Measurements from ENCODE around the gene MRTO4.
A peak's percentile ranks its signal among the peaks of the same experiment; 100 is the strongest.
"Not testable (repeated sequence)": the region's sequence is repeated elsewhere in the genome, so short reads cannot be mapped to it uniquely, and the experiment has no call there.

Gene MRTO4

DNA sequence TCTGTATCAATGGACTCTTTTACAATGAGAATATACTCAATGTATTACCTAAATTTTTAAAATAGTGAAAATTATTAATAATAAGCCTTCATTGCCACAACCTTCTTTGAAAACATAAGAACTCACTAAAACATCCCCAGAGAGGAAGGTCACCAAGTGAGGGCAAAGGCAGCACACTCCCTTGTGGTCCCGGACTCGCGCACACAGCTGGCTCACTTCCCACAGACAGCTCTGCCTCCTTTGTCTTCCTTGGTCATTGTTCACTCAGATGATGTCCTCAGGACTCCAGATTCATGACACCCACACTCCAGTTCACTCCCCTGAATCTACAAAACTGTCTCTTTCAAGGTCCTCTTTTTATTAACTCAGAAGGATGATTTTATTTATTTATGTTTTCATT, 22.4 kb upstream of the MRTO4 start:
- no peak for DNase-seq

DNA sequence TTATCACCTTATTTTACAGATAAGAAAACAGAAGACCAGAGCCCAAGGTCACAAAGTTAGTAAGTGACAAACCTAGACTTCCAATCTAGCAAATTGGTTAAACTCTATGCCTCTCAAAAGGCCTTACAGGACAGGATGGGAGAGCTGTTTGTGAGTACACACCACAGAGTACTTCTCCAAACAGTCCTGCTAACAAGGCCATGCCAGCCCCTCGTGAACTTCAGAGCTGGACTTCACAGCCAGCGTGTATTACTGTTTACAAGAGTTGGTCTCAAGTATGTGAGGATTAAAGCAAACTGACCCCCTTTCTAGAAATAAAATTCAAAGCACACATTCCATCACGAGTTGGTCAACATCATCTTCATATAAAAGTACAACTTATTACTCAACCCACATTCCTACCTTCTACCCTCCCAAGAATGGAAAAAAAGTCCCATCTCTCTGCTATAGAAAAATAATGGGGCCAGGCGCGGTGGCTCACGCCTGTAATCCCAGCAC, 21.7 kb upstream of the MRTO4 start:
- no peak for DNase-seq

DNA sequence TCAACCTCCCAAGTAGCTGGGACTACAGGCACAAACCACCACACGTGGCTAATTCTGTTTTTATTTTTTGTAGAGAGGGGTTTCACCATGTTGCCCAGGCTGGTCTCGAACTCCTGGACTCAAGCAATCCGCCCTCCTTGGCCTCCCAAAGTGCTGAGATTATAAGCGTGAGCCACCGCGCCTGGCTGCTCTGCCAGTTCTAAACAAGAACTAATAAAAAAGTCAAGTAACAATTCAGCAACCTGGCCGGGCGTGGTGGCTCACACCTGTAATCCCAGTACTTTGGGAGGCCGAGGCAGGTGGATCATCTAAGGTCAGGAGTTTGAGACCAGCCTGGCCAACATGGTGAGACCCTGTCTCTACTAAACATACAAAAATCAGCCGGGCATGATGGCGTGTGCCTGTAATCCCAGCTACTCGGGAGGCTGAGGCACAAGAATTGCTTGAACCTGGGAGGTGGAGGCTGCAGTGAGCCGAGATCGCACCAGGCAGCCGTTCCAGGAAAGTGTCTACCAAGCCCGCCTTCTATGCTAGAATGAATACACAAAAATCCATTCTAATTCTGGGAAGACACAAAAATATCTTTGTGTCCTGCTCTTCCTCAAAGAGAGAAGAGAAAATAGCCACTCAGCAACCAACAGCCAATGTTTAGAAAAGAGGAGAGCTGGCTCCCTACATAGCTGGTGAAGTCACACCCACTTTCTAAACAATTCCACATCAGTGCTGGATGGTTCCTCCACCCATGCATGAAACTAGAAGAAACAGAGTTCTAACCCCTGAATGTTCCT, 19.7 kb upstream of the MRTO4 start:
- DNase-seq, result not testable (repeated sequence)

DNA sequence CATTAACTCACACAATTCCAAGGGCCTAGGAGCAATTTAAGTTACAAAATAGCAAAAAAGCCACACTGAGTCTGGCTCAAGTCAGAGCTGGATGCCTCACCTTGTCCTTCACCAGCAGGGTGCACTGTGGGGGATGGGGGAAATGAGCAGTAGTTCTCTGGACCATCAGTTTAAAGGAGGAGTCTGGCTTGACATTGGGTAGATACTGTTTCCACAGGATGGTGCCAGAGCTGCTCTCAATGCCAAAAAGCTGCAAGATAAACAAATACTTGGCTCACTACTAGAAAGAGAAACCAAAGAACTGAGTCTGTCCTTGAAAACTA, 19.1 kb upstream of the MRTO4 start:
- DNase-seq, result no peak

DNA sequence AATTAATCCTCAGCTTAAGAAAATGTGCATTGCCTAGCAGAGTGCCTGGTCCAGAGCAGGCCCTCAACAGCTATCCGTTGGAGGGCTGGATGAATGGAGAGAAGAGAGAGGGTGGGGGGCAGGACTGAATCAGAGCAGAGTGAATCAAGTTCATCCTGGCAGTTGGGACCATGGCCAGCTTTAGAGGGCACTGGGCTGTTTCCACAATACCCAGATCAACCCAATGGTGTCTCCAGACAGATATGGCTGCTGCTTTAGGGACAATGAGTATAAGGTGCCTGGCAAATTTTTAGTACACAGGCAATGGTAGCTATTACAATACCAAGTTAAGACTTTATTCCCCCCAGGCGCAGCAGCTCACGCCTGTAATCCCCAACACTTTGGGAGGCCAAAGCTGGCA, 17.4 kb upstream of the MRTO4 start:
- DNase-seq, result no peak

DNA sequence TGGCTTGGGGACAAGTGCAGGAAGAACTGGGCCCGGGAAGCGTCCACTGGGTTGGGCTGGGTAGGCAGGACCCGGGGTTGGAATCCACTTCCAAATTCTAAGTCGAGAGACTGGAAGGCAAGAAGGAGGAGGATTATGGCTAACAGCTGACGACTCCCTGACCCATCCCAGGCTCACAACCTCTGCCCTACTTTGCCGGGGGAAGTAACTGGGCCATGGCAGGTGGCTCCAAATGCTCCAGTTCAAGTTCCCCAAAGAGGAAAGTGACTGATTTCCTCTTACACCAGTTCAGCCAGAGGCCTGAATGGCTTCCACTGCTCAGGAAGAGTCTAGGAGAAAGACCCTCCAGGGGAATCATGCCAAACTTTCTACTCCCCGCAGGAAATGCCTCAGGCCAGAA, 11.7 kb upstream of the MRTO4 start:
- DNase-seq, result no peak

DNA sequence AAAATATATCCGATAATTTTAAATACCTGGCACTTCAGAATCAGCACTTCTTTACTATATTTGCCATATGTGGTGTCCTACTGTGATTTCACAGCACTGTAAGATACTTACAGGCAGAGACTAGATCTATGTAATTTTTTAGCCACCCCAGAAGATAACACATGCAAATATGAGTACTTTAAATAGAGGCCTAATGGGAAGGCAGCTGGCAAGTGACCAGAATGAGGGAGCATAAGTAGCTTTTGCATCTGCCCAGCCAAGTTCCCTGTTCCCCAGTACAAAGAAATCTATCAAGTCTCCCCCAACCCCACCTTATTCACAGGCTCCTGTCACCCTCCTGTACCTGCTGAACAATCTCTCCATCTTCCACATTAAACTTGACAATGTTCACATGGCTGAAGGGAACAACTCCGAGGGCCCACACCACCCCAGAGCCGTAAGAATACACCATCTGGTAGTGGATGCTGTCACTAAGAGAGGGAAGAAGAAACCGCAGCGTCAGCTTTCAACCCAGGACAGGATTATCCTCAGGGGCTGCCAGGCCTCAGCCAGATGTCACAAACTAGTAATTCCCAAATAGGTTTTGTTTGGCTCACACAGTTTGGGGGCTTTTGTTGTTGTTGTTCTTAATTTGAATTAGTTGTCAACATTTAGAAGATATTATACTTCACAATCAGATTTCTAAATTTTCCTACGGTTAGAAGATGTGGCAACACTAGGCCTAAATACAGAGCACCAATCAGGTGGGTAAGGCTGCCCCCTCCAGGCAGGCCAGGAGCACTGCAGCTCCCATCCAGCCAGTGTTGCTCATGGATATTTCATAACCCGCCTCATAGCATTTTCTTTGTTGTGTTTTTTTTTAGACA, 10.7 kb upstream of the MRTO4 start:
- peak; percentile 86 for DNase-seq

DNA sequence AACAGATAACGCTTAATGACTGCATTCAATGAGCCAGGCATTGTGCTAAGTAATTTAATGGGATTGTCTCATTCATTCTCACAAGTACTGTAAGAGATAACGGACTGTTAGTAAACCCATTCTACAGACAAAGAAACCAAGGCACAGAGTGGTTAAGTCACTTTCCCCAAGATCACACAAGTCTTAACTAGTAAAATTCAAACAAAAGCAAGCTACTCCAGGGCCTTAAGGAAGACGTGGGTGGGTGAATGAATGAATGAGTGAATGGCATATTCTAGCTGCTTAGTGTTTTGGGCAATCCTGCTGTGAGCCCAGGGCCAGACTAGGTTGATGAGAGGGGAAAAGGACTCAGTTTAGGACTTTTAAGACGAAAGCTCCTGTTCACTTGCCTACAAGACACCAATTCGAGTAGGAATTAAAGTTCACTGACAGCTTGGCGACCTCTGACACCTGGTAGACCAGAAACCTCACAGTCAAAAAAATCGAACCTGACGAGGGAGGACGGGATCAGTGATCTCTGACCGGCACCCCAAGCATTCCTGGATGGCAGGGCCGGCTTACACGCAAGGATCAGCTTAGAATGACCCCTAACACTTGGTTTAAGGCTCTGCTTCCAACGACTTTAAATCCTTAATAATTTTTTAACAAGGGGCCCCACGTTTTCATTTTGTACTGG, 838 bp upstream of the MRTO4 start:
- peak; percentile 54 for DNase-seq

DNA sequence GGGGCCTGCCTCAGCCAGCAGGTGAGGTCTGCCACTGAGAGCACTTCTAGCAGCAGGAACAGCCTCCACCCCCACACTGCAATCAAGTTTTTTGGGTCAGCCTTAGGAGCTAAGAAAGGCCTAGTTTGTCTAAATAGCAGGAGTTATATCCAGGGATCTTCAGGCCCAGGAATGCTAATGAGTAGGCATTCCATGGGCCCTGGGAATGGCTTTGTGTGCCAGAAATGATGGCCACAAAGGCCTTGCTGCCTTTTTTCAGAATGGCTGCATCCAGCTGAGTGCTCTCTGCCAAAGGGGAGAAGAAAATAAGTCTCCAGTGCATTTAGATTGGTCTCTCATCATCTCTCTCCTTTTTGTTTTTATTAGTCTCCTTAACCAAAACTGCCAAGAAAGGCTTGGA, 2.8 kb downstream of the MRTO4 start:
- DNase-seq, result no peak

DNA sequence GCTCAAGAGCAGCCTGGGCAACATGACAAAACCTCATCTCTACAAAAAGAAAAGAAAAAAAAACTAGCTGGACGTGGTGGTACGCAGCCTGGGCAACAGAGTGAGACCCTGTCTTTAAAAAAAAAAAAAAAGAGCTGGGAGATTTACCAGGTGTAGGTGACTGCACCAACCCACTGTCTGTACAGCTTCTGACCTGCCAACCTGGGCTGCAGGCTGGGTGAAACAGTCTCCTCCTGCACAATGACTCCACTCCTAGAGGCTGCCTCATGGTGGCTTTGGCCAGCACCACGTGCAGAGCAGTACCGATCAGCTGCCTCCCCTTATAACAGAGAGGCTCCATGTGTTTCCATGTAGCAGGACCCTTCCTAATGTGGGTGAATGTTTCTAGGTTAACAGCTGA, 3.7 kb downstream of the MRTO4 start:
- DNase-seq, result no peak

DNA sequence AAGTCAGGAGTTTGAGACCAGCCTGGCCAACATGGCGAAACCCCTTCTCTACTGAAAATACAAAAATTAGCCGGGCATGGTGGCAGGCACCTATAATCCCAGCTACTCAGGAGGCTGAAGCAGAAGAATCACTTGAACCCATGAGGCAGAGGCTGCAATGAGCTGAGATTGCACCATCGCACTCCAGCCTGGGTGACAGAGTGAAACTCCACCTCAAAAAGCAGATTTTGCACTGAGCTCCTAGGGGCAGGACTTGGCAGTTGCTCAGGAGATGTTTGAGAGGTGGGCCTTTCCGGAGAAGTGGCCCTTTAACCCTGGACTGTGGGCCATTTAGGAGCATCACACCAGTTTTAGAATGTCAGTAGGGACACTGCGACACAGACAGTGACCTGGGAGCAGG, 4.7 kb downstream of the MRTO4 start:
- DNase-seq, result not testable (repeated sequence)

DNA sequence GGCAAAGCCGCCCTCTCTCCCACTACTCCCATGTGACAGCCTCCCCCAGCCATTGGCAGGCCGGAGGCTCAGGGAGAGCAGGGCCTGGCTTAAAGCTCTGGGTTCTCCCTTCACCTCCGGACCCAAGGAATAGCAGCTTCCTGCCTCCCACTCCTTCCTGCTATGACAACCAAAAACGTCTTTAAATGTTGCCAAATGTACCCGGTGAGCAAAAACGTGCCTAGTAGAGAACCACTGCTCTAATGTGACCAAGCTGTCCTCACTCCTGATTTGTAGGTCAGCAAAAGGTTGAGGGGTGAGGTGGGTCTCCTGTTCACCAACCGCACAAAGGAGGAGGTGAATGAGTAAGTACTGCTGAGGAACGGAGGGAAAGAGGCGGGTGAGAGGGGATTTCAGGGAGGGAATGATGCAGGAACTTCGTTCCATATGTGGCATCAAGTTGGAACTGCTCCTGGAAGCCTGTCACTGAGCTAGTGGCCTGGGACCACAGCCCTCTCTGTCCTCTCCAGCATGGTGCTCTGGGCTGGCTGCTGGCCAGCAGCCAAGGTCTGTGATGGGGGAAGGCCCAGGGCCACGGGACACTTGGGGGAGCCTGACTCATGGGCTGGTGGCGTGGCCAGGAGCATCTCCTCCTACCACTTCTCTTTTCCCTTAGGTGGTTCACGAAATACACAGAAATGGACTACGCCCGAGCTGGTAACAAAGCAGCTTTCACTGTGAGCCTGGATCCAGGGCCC, 5.7 kb downstream of the MRTO4 start:
- peak; percentile 59 for DNase-seq

DNA sequence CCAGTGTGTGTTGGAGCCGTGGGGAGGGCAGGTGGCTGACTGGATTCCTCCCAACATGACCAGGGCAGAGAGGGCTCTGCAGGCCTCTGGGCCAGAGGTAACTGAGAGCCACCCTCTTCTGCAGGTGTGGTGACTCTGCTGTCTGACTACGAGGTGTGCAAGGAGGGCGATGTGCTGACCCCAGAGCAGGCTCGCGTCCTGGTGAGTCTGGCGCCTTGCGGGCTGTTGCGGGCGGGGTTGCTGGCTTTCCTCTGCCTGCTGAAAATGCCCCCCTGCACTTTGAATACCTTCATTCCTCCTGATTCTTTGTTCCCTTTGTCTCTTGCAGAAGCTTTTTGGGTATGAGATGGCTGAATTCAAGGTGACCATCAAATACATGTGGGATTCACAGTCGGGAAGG, 6.7 kb downstream of the MRTO4 start:
- no peak for DNase-seq

DNA sequence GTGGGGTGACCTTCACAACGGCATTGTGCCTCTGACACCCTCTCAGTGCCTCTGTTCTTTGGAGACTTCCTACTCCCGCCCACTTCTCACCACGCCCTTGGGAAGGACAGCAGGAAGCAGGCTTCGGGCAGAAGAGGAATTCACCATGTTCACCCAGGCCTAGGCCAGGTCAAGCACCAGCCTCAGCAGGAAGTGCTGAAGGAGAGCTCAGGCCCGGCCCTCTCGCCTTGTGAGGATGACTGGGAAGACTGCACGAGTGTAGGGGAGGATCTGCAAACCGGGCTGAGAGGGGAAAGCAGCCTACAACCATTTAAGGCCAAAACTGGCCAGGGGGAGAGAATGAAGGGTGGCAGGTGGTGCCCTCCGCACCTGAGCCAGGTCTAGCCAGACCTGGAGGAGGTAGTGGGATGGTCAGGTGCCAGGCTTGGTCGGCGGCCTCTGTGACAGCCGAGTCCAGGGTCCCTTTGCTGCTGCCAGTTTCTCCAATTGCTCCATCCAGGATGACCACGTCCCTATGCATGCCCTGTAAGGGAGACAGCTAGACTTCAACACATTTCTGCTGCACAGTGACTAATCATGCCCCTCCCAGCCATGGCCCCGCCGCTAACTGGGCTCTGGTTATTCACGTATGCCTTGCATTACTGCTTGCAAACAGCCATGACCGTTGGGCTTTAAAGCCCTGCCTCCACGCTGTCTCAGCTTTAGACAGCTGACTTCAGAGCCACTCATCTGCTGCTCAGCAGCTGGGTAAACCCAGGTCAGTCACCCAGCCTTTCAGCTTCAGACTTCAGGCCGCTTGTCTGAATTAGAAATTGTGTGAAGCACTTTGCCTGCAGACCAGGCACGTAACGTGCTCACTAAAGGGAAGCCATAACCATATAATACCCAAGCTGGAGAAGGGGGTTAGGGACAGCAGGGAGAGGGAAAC, 8.9 kb downstream of the MRTO4 start:
- DNase-seq, result peak; percentile 64

DNA sequence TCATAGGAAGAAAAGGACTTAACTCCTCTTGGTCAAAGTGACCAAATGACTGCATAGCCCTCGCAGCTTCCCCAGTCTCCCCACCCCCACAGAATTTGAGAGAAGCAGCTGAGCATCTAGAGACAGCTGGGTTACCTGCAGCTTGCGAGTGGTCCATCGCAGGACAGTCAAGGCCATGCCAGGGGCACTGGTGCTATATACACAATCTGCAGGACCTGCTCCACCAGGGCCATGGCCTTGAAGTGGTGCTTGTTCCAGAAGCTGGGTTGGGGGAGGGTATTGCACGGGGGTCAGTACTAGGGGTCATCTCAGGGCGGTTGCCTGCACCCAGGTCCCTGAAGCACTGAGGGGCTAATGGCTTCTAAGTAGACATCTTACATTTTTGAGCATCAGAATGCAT, 10.4 kb downstream of the MRTO4 start:
- peak; percentile 68 for DNase-seq

DNA sequence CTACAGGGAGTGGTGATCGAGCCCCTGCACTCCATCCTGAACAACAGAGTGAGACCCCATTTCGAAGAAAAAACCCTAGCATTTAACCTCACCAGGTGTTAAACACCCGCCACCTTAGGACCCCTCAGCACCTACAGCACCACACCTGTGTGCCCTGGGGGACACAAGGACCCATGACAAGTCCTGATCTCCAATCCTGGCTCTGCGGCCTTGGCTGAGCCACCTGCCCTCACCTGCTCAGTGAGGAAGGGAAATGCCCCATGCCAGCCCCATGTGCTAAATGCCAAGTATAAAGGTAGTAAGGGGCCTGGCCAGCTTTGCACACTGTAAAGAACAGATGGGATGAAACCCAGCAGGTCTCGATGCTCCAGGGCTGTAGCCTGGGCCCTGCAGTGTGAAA, 11.1 kb downstream of the MRTO4 start:
- peak; percentile 59 for DNase-seq

DNA sequence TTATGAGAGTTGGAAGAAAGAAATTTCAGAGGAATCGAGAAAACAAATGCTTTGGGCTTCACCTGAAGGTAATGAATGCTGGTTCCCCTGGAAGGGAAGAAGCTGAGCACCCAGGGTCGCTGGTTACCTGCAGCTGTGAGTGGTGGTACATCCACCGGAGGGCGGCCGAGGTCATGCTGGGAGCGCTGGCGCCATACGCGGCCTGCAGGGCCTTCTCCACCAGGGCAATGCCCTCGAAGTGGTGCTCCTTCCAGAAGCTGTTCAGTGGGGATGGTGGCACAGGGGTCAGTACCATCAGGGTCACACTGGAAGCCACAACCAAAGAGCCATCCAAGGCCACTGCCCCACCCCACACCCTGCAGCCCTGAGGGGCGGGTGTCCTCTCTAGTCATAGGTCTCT, 16.8 kb downstream of the MRTO4 start:
- no peak for DNase-seq

DNA sequence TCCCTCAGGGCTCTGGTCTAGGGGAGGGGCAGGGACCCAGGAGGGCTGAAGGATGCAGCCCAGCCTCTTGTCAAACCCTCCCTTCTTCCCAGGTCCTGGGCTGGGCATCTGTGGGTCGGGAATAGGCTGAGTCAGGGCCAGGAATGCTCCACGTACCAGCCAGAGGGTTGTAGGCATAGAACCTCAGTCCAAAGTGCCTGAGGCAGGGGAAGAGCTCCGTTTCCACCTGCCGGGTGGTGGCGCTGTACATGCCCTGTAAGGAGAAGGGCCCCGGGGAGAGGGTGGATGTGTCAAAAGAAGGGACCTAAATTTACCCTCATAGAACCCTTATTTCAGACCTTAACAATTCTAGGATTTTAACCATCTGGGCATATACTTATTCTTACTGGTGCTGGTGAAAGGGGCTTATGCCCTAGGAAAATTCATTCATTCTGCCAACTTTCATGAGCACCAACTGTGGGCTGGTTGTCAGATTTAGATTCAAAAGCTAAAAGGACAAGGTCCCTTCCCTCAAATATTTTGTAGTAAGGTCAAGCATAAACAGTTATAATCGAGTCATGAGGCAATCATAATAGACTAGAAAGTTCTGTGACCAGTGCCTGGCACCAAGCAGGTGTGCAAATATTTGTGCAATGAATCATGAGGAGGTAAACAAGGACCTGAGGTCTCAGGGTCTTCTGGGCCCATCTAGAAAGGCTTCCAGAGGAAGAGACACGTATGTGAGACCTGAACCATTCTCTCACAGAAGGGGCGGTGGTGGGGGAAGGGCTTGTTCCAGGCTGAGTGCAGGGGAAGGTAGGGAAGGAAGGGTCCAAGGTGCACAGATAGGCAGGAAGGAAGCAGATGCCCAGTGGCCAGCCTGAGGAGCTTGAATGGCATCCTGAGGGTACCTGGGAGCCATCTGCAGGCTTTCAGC, 18.1 kb downstream of the MRTO4 start:
- not testable (repeated sequence) for DNase-seq

DNA sequence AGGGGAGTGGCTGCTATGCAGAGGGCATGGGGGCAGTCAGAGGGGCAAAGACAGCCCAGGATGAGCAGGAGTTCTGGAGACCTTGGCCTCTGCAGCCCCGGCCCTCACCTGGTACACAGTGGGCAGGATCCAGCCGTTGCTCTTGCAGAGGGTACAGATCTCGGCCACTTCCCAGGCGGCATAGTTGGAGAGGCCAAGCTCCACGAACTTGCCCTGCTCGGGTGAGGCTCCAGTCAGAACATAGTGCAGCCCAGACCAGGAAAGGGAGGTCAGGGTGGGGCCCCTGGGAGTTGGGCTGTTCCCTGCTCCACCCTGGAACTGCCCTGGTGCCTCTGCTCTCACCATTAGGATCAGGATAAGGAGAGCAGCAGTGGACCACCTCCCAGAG, 18.7 kb downstream of the MRTO4 start:
- DNase-seq, result not testable (repeated sequence)

DNA sequence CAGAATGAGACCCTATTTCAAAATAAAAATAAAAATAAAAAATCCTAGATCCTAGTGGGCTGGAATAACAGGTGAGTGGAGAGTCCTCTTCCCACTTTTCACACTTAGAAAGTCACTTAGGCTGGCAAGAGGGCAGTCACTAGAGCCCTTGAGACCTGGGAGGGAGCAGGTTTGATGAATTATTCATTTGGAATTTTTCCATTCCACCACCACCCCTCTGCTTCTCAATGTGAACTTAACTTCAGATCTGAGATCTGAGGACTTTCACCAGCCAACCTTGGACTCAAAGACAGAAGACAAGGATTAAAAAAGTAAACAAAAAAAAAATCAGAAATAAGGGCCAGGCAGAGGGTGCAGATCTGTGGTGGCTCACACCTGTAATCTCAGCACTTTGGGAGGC, 20.5 kb downstream of the MRTO4 start:
- DNase-seq, result no peak
